ENCODE measurements around the gene BCAS3. TPM values are rescaled to one million over a fixed set of nuclear protein-coding genes. Genes with fewer than 3 reads are reported as not detected.

The BCAS3 gene
- total RNA-seq, 1 experiment from 2014 or later = 14.4 TPM

DNA sequence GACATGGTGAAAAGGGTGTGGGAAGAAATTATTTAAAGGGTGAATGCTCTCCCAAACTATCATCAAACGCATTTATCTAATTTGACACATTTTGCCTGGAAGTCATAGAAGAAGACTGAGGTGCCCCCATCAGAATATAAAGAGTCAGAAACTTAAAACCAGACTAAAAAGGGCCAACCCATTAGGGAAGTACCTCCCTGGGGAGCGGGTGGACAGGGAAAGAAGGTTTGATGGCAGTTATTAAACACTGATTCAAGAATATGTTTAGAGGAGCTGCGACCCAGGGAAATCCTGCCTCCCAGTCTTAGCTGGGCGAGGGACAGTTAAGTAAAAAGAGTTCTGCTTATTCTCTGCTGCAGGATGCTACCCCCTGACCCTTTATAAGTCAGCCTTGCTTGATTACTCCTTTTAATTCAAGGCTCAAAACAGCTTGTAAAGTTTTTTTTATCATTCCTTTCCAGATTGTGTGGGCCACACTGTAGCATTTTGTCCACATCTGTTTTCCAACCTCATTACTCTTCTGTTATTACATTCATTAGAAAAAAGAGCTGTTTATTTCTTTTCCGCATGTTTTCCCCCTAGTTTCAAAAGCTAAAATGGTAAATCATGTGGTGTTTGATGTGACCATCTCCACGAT is 583.5 kb downstream of the BCAS3 start:
- intact Hi-C loops (cut with micrococcal nuclease; ENCODE audit: unreplicated experiment) = no loop called here
- H3K9me3 ChIP-seq (ENCODE audit: low read depth, low read length, poor library complexity, severe bottlenecking) = no peaks in the 10 kb centered on the region
- no peak for TF ChIP-seq EZH2 (IDR thresholded peaks at IDR 0.05; ENCODE audit: borderline replicate concordance, low read depth, low read length, poor library complexity, severe bottlenecking)
- TF ChIP-seq, protein P1, sequence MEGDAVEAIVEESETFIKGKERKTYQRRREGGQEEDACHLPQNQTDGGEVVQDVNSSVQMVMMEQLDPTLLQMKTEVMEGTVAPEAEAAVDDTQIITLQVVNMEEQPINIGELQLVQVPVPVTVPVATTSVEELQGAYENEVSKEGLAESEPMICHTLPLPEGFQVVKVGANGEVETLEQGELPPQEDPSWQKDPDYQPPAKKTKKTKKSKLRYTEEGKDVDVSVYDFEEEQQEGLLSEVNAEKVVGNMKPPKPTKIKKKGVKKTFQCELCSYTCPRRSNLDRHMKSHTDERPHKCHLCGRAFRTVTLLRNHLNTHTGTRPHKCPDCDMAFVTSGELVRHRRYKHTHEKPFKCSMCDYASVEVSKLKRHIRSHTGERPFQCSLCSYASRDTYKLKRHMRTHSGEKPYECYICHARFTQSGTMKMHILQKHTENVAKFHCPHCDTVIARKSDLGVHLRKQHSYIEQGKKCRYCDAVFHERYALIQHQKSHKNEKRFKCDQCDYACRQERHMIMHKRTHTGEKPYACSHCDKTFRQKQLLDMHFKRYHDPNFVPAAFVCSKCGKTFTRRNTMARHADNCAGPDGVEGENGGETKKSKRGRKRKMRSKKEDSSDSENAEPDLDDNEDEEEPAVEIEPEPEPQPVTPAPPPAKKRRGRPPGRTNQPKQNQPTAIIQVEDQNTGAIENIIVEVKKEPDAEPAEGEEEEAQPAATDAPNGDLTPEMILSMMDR (conservative IDR thresholded peaks at IDR 0.05; ENCODE audit: low read depth, low read length) = no peak
- DNase-seq (ENCODE audit: low spot score) = no peak
- H3K27me3 ChIP-seq (replicated peaks; ENCODE audit: insufficient read depth, low read depth, low read length, poor library complexity) = no peaks in the 10 kb centered on the region
- no peak overlapping the region for H3K4me3 ChIP-seq (ENCODE audit: low read depth, low read length, poor library complexity, severe bottlenecking)
- CTCF ChIA-PET = no interaction called here
- H3K4me1 ChIP-seq (ENCODE audit: insufficient read depth, low read length, poor library complexity, severe bottlenecking) = no peaks in the 10 kb centered on the region
- BruUV-seq (replicated peaks) = no TSS peak
- no peaks in the 10 kb centered on the region for H3K36me3 ChIP-seq (ENCODE audit: insufficient read depth, low read length, poor library complexity, severe bottlenecking)
- no peak overlapping the region for H3K27ac ChIP-seq (ENCODE audit: low read depth, low read length, poor library complexity, severe bottlenecking)
- POLR2A ChIA-PET (ENCODE audit: low non-redundant PET) = interaction anchor here (0.6 kb wide), 1 partner anchor 602 kb away, joined by 9 read pairs; the partner anchor contains the start of gene BRIP1

DNA sequence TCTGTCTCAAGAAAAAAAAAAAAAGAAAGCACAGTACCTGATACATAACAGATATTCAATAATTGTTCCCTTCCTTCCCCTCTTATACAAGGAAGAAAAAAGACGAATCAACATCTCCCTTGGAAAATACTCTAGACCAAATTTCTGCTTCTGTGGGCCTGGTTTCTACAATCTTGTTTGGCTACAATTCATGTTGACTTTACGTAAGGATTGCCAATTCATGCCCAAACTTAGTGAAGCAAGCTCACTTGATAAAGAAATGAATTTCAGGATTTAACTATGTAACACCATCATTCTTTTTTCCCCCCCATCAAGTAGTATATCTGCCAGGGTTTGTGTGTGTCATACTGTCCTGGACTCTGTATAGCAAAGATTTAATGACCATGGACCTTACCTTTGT is 587.7 kb downstream of the BCAS3 start:
- POLR2A ChIA-PET (ENCODE audit: low non-redundant PET) = no interaction called here

GRCh38 chr17:61267847-61268246 is 590.2 kb downstream of the BCAS3 start:
- ChIA-PET POLR2A (ENCODE audit: low non-redundant PET) (no interaction called here), CTCF (no interaction called here)
- intact Hi-C loops (cut with micrococcal nuclease; ENCODE audit: unreplicated experiment) = no loop called here

More for the DNA sequence above, 587.7 kb downstream of the BCAS3 start:
- Histone ChIP-seq H3K27me3 (replicated peaks; ENCODE audit: insufficient read depth, low read depth, low read length, poor library complexity) (no peaks in the 10 kb centered on the region), H3K4me1 (ENCODE audit: insufficient read depth, low read length, poor library complexity, severe bottlenecking) (no peaks in the 10 kb centered on the region), H3K27ac (ENCODE audit: low read depth, low read length, poor library complexity, severe bottlenecking) (no peak overlapping the region), H3K36me3 (ENCODE audit: insufficient read depth, low read length, poor library complexity, severe bottlenecking) (no peaks in the 10 kb centered on the region), H3K9me3 (ENCODE audit: low read depth, low read length, poor library complexity, severe bottlenecking) (no peaks in the 10 kb centered on the region), H3K4me3 (ENCODE audit: low read depth, low read length, poor library complexity, severe bottlenecking) (no peak overlapping the region)
- intact Hi-C loops (cut with micrococcal nuclease; ENCODE audit: unreplicated experiment) = no loop called here
- no peak for DNase-seq (ENCODE audit: low spot score)
- no TSS peak for BruUV-seq (replicated peaks)
- CTCF ChIA-PET = no interaction called here
- TF ChIP-seq, protein P1 (conservative IDR thresholded peaks at IDR 0.05; ENCODE audit: low read depth, low read length) = no peak
- no peak for TF ChIP-seq EZH2 (IDR thresholded peaks at IDR 0.05; ENCODE audit: borderline replicate concordance, low read depth, low read length, poor library complexity, severe bottlenecking)

More at GRCh38 chr17:61267847-61268246, 590.2 kb downstream of the BCAS3 start:
- no peak for TF ChIP-seq EZH2 (IDR thresholded peaks at IDR 0.05; ENCODE audit: borderline replicate concordance, low read depth, low read length, poor library complexity, severe bottlenecking)
- TF ChIP-seq, protein P1 (conservative IDR thresholded peaks at IDR 0.05; ENCODE audit: low read depth, low read length) = no peak
- H3K27ac ChIP-seq (ENCODE audit: low read depth, low read length, poor library complexity, severe bottlenecking) = no peak overlapping the region
- BruUV-seq (replicated peaks) = no TSS peak
- no peak for DNase-seq (ENCODE audit: low spot score)
- no peak overlapping the region for H3K4me3 ChIP-seq (ENCODE audit: low read depth, low read length, poor library complexity, severe bottlenecking)
- no peaks in the 10 kb centered on the region for H3K36me3 ChIP-seq (ENCODE audit: insufficient read depth, low read length, poor library complexity, severe bottlenecking)
- no peaks in the 10 kb centered on the region for H3K9me3 ChIP-seq (ENCODE audit: low read depth, low read length, poor library complexity, severe bottlenecking)
- H3K4me1 ChIP-seq (ENCODE audit: insufficient read depth, low read length, poor library complexity, severe bottlenecking) = no peaks in the 10 kb centered on the region
- no peaks in the 10 kb centered on the region for H3K27me3 ChIP-seq (replicated peaks; ENCODE audit: insufficient read depth, low read depth, low read length, poor library complexity)

All from A673 (cell line).